GM18520 (cell line): ENCODE data around the gene DDI2.
A peak's percentile ranks its signal among the peaks of the same experiment; 100 is the strongest.

ENCODE experiments used
- ATAC-seq: cut with Tn5 transposase; IDR thresholded peaks from one replicate; pipeline ENCODE4 v1.9.1; 2021; ENCODE audit not compliant: unreplicated experiment

The DDI2 gene

DNA sequence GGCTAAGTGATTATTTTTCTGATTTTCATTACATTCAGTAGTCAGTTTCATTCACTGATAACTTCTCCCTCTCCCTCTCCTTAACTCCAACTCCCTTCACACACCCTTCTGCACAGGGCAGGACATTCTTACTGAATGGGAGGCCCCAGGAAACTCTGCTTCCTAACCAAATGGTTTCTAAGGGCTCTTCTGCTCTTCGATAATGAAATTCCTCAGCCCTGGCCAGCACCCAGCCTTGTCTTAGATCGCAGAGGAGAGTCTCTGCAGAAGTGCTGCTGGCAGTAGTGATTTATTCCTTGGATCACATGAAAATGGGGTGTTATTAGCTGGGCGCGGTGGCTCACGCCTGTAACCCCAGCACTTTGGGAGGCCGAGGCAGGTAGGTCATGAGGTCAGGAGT is 83.2 kb downstream of the DDI2 start:
- ATAC-seq = no peak

DNA sequence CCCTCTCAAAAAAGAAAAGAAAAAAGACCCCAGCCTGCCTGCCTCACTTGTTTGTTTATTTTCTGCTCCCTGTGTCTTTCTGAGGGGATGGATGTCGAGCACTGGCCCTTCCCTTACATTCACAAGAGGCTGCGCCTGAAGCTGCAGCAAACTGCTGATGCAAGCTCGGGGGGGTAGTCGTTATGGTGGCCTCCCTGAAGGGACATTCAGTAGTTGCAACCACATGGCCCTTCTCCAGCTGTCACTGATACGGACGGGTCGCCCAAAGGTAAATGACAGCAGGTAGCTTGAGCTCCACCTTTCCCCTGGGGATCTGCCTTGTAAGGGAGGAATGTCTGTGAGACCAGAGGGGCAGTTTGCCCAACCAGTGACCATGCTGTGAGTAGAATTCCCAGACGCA is 84.5 kb downstream of the DDI2 start:
- ATAC-seq = no peak

DNA sequence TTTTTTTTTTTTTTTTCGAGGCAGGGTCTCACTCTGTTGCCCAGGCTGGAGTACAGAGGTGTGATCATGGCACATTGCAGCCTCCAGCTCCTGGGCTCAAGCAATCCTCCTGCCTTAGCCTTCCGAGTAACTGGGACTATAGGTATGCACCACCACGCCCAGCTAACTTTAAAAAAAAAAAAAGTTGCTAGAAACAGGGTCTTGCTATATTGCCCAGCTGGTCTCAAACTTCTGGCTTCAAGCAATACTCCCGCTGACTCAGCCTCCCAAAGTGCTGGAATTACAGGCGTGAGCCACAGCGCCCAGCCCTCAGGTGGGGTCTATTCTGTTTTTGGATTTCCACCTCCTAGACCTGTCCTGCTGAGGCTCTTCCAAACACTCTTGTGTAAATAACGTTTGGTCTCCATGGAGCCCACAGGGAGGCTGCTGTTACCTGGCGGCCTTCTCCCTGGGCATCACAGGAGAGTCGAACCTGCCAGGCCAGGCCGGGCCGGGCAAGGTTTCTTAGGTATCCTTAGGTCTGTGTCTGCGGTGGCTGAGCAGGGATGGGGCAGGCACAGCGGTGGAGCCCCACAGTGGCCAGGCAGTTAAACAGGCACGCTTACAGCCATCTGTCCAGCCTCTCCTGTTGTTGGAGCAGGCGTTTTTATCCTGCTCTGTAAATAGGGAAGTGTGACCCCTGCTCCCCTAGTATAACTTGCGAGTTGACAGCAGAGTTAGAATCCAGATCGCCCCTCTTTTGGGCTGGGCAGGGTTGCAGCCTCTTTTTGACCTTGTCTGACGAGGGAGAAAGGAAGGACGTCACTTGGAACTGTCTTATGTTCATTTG is 85.7 kb downstream of the DDI2 start:
- ATAC-seq = no peak

DNA sequence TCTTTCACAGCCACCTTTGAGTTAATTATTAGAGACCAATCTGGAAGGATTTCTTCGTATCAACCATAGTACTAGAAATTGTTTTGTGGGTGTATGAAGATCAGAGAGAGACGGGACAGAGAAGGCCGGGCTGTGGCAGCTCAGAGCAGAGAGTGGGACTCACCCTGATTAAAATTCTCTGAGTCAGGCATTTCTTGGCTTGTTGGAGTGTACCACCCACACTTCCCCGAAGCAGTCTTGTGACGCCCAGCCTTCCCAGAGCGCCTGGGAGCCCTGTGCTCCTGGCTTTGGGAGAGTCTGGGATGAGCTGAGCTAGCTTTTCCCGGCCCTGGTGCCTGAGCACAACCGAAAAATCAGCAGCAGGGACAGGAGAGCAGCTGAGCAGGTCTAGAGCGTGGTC is 86.3 kb downstream of the DDI2 start:
- no peak for ATAC-seq

DNA sequence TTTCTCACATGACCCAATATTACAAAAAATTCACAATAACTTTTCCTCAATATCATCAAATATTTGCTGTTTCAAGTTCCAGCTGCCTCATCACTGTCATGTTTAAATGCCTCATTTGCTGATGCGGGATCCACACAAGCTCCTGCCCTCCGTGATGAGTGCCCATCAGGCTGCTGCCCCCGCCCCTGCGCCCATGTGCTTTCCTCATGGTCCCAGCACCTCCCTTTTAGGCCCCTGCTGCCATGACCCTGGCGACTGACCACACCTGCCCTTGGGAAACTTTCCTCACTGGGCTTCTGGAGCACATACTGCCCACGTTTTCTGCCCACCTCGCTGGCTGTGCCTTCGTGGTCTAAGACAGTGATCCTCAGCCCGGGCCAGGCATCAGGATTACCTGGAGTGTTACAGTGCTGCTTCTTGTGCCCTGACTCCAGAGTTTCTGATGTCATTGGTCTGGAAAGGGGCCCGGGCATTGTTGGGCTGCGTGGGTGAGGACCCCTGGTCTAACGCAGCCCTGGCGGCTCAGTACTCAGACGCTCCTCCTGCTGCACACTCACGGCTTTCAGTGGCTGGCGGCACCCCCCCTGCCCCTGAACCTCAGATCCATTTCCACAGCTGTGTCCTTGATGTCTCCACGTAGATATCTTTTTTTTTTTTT is 87.4 kb downstream of the DDI2 start:
- ATAC-seq = no peak

DNA sequence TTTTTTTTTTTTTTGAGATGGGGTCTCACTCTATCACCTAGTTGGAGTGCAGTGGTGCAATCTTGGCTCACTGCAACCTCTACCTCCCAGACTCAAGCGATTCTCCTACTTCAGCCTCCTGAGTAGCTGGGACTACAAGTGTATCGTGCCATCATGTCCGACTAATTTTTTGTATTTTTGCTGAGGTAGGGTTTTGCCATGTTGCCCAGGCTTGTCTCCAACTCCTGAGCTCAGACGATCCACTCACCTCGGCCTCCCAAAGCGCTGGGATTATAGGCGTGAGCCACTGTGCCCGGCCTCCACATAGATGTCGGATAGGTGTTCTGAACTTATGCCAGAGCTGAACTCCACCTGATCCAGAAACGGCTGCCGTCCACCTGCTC is 87.9 kb downstream of the DDI2 start:
- no peak for ATAC-seq

DNA sequence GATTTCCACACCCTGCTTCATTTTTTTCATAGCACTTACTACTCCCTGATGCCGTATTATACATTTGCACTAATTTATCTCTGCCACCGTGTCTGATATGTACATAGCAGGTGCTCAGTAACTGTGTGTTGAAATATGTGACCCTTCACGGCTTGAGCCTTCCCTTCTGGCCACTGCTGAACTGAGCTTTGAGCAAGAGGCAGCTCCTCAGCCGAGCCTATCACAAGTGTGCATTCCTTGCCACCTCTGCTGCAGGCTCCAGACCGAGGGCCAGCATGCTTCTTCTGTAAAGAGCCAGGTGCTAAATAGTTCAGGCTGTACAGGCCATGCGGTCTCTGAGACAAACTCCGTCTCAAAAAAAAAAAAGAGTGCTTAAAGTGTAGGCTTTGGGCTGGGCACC is 89.5 kb downstream of the DDI2 start:
- no peak for ATAC-seq

DNA sequence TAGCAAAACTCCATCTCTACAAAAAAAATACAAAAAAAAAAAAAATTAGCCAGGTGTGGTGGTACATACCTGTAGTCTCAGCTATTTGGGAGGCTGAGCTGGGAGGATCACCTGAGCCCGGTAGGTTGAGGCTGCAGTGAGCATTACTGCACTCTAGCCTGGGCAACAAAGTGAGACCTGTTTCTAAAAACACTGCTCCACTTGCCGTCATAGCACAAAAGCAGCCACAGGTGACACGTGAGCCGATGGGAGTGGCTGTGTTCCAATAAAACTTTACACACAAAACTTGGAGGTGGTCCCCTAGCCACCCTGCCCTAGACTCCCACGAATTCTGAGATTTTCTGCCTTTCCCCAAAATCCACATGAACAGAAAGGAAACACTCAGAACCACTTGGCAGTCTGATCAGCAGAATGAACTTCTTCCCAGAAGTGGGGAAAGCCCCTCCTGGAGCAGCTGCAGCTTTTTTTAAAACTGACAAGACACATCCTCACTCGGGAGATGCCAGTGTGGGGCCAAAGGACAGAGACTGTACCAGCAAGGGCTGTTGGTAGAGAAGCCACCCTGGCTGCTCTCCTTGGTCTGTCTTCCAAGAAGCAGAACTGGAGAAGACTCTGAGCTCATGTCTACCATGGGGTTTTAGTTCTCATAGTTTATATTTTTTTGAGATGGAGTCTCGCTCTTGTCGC is 90.1 kb downstream of the DDI2 start:
- no peak for ATAC-seq

DNA sequence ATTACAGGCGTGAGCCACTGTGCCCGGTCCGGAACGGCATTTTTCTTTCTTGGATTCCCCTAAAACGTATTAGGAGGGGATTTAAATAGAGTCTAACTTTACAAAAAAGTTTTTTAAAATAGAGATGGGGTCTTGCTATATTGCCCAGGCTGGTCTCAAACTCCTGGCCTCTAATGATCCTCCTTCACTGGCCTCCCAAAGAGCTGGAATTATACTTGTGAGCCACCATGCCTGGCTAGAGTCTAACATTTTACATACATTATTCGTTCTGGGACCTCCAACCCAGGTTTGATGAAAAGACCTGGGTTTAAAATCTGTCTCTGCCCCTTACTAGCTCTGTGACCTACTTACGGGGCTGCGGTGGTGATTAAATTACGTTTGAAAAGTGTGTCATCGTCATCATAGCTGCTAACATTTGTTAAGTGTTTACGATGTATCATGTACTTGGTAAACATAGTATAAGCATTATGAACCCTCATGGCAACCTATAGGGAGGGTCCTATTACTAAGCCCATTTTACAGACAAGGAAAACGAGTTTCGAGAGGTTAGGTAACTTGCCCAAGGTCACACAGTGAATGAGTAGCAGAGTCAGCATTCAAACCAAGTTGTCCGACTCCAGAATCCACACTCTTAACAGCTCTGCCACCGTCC is 91.4 kb downstream of the DDI2 start:
- no peak for ATAC-seq

DNA sequence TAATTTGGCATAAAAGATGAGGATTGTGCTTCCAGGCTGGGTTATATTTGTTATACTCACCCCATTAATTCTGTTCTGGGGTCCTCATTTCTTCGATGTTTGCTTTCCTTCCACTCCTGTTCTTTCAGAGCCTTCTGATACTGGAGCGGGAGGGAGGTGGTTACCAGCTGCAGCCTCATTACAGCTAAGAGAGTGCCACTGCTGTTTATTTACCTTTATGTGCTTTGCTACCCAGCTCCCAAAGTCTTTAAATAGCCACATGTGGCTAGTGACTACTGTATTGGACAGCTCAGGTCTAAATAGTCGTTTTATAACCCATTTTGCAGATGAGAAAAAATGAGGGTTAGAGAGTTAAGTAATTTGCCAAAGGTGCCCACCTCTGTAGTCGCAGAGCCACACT is 92.0 kb downstream of the DDI2 start:
- ATAC-seq = no peak

DNA sequence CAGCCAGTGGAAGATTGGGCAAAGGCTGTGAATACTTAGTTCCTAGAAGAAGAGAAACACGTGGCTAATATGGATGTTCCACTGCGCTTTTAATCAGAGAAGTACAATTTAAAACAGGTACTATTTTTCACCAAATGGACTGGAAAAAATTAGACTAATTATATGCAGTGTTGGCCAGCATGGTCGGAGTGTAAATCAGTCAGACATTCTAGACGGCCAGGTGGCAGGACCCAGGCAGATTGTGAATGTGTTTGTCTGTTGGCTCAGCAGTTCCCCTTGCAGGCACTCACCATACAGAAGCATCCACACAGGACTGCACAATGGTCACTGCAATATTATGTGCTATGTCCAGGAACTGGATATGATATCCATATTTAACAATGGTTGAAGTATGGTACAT is 94.9 kb downstream of the DDI2 start:
- ATAC-seq = peak; percentile 85

DNA sequence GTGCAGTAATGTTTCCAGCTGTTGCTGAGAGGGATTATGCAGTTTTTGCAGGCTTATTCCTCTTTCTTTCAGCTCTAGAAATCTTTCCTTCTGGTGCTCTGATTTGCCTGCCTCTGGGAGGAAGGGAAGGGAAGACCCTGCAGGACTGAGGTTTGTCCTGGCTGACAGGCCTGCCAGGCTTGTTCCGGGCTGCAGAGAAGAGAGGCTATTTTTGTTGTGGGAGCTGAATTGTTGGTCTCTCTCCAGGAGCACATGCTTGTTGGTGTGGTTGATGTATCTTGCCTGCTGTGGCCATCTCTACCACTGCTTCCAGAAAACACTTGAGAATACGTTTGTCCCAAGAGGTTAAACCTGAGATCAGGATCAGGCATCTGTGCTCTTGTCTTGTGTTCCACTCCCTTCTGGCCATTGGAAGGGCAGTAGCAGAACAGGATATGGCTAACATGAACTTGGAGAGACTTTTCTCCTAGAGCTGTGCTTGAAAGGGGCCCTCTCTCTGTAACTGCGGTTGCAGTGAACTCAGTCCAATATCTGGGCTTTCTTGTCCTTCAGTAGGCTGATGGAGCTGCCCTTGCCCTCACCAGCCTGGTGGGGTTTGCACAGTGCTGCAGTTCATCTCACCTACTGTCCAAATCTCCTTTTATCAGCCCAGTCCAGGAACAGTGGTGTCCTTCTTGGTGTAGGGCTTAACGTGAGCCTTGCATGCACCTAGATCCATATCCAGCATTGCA is 97.3 kb downstream of the DDI2 start:
- ATAC-seq = no peak

DNA sequence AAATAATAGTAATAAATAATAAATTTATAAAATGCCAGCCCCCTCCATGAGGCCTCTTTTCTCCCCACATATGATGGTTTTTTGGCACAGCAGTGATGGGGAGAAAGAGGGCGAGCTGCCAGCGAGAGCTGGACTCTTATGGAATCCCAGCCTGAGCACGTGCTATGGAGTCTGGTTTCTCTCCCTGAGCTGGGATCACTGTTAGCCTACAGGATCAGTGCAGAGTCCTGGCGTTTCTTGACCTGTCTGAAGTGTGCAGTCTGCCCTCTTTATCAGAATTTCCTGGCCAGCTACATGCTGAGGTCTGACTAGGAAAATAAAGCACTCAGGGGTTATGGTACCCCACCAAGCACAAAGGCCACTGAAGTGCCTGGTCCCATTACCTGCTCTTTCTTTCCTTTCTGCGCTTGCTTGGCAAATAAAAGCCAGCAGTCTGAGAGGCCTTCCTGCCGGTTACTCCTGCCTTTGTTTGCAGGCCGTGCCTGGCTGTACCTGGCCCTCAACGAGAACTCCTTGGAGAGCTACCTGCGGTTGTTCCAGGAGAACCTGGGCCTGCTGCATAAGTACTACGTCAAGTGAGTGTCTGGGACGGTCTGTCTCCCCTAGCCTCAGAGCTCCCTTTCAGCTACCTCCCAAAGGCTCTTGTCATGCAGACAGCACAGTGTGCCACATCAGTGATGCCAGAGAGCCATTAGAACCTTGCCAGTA is 100.3 kb downstream of the DDI2 start:
- ATAC-seq = no peak

DNA sequence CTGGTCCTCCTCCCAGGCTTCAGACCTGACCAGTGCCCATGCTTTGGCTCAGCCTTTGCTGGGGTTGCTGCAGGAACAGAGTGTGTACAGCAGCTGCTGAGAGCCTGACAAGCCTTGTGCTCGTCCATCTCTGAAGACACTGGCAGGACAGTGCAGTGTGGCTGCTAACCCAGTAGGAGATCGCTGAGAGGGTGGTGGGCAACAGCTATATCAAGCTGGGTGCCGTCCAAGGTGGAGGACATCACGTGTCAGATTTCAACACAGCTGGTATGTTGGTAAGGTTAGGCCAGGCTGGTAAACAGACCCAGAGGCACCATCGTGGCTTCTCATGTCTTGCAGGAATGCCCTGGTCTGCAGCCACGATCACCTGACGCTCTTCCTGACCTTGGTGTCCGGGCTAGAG is 100.9 kb downstream of the DDI2 start:
- ATAC-seq = no peak
